ENCODE measurements around the gene TAF7.

- no peak for TF ChIP-seq CTCF (IDR thresholded peaks at IDR 0.05)
- TF ChIP-seq EZH2 (IDR thresholded peaks at IDR 0.05): no peak
- TF ChIP-seq EZH2phosphoT487 (IDR thresholded peaks at IDR 0.05): no peak
Measured at GRCh38 chr5:141362719-141363118, 42.1 kb upstream of the TAF7 start.
